Caco-2 (cell line): ENCODE measurements around the gene RASIP1. TPM values are rescaled to one million over a fixed set of nuclear protein-coding genes. Genes with fewer than 3 reads are reported as not detected.
A peak's percentile ranks its signal among the peaks of the same experiment; 100 is the strongest.

Source experiments
- BruUV-seq: library from RNA; stranded (reverse); fragments of 400-500 nt; replicated peaks from 2 replicates; lab custom pipeline; 2021; lab: Mats Ljungman, UMichigan
- CTCF ChIA-PET: fragments of 300-600 bp; sonication (Branson Sonifier 250); formaldehyde crosslinking; loops from one replicate; lab custom pipeline; 2022; ENCODE audit warnings: antibody characterized with exemption; lab: Charles Lee
- POLR2A ChIA-PET: fragments of 300-600 bp; sonication (Branson Sonifier 250); formaldehyde crosslinking; loops from one replicate; lab custom pipeline; 2022; ENCODE audit warnings: antibody characterized with exemption; lab: Charles Lee
- DNase-seq, 2 experiments: peaks; one replicate each; pipeline versions ENCODE4 v3.0.0 to v3.0.0-alpha.2; 2020 to 2022
- H3K27me3 ChIP-seq: replicated peaks from 2 replicates; pipeline ENCODE4 v1.6.0; 2011; ENCODE audit warnings: low read length; ENCODE audit not compliant: control insufficient read depth, insufficient read depth
- H3K36me3 ChIP-seq: 2 replicates; pipeline ENCODE4 v1.5.1; 2011; ENCODE audit warnings: low read length; ENCODE audit not compliant: control insufficient read depth, insufficient read depth
- H3K4me1 ChIP-seq: fragments of 250-450 bp; sonication (Bioruptor Pico); 2 replicates; pipeline ENCODE4 v1.5.1; 2020; ENCODE audit warnings: mild to moderate bottlenecking
- H3K4me3 ChIP-seq: 2 replicates; pipeline ENCODE4 v1.5.1; 2011; ENCODE audit warnings: low read depth, mild to moderate bottlenecking, control low read depth, low read length
- H3K9me3 ChIP-seq: fragments of 250-450 bp; sonication (Bioruptor Pico); 2 replicates; pipeline ENCODE4 v1.5.1; 2020; ENCODE audit warnings: mild to moderate bottlenecking, moderate library complexity
- H3K27ac Mint-ChIP-seq: one replicate; pipeline ENCODE4 v1.8.0; 2022; ENCODE audit warnings: mixed read lengths; ENCODE audit not compliant: unreplicated experiment
- H3K27me3 Mint-ChIP-seq: one replicate; pipeline ENCODE4 v1.8.0; 2022; ENCODE audit warnings: mixed read lengths; ENCODE audit not compliant: insufficient read depth, unreplicated experiment
- H3K36me3 Mint-ChIP-seq: one replicate; pipeline ENCODE4 v1.8.0; 2022; ENCODE audit warnings: mild to moderate bottlenecking, mixed read lengths; ENCODE audit not compliant: insufficient read depth, unreplicated experiment
- H3K4me1 Mint-ChIP-seq: one replicate; pipeline ENCODE4 v1.8.0; 2022; ENCODE audit warnings: low read depth, mixed read lengths; ENCODE audit not compliant: unreplicated experiment
- H3K4me3 Mint-ChIP-seq: one replicate; pipeline ENCODE4 v1.8.0; 2022; ENCODE audit warnings: mild to moderate bottlenecking, moderate library complexity, mixed read lengths; ENCODE audit not compliant: unreplicated experiment
- H3K9me3 Mint-ChIP-seq: one replicate; pipeline ENCODE4 v1.8.0; 2022; ENCODE audit warnings: mixed read lengths; ENCODE audit not compliant: unreplicated experiment
- CTCF ChIP-seq, 2 experiments: fragments of 200-600 bp in 1 of 2; IDR thresholded peaks; 1 replicate in 1 of 2; 2 replicates in 1 of 2; pipeline versions ENCODE4 v1.5.1 to v1.8.0; 2011 to 2022; ENCODE audit warnings: antibody characterized with exemption in 1 of 2, control low read depth in 1 of 2, inconsistent platforms in 1 of 2, low read depth in 1 of 2, low read length in 1 of 2, mild to moderate bottlenecking in 1 of 2, moderate library complexity in 1 of 2; ENCODE audit not compliant: insufficient read depth in 1 of 2, severe bottlenecking in 1 of 2, unreplicated experiment in 1 of 2
- intact Hi-C: fragments of 100-400 bp; cut with micrococcal nuclease; formaldehyde crosslinking; loops from one replicate; pipeline ENCODE4 v1.10.0; 2022; ENCODE audit not compliant: unreplicated experiment
- total RNA-seq: library from RNA; stranded (reverse); gene quantifications from 2 replicates; pipeline ENCODE4 v1.2.3, GENCODE V29; 2022

RASIP1 gene
- total RNA-seq, 1 experiment from 2014 or later, result 5.9 TPM

GRCh38 chr19:48749571-48750198, 9.3 kb upstream of the RASIP1 start:
- Mint-ChIP-seq H3K9me3 (no peaks in the 10 kb centered on the region), H3K27ac (no peak overlapping the region), H3K27me3 (no peaks in the 10 kb centered on the region), H3K36me3 (peaks cover 50% of the 10 kb centered on the region), H3K4me3 (peak overlapping the region; percentile 89), H3K4me1 (peaks cover 26% of the 10 kb centered on the region)
- Histone ChIP-seq H3K9me3 (no peaks in the 10 kb centered on the region), H3K36me3 (no peaks in the 10 kb centered on the region), H3K27me3 (no peaks in the 10 kb centered on the region), H3K4me1 (peaks cover 15% of the 10 kb centered on the region), H3K4me3 (no peak overlapping the region)
- ChIA-PET CTCF (no interaction called here), POLR2A (no interaction called here)
- BruUV-seq, result no TSS peak
- no peak for DNase-seq
- intact Hi-C loops, result no loop called here
- no peak for TF ChIP-seq CTCF (IDR thresholded peaks at IDR 0.05; ENCODE audit: insufficient read depth in 1 of 2, low read depth in 1 of 2, low read length in 1 of 2, severe bottlenecking in 1 of 2, unreplicated experiment in 1 of 2)

DNA sequence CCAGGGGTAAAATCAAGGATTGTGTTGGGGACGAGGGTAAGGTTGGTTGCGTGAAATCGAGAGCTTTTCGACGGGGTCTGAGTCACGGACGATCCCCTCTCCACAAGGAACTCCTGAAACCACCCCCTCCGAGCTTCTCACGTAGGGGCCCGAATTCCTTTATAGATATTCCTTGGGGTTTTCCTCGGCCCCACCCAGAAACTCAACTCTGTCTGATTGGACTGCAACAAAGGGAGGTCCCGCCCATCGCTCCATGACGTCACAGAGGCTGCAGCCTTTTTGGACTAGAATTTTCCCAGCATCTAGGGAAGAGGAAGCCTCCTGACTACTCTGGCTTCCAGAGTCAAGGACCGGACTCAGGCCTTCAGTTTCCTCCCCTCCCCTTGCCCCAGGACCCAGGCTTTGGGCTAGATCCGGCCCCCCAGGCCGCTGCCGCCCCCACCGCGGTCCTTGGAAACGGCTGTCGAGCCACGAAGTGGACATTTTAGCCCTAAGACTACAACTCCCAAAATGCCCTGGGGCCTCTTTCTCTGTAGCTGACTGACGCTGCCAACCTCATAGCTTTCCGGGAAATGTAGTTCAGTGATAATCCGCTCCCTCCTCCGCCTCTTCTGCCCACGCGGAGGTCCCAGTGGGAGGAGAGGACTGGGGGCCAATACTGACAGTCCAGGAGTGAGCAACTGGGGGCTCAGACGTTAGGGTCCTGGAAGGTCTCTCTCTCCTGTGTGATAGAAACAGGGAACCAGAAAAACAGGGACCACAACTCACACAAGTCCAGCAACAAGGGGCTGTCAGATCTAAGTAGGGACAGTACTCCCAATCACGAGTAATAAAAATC, 6.5 kb upstream of the RASIP1 start, which contains the start of gene IZUMO1:
TSS of gene IZUMO1 (minus strand) at position 172 of the 838 bp plus-strand sequence. CDS start 1,050 bp downstream, outside the sequence.
- H3K27ac Mint-ChIP-seq, result no peak within 1 kb of the TSS
- CTCF ChIA-PET, result no interaction called here
- DNase-seq, result no peak
- H3K9me3 Mint-ChIP-seq, result no peaks in the 10 kb centered on the region
- H3K4me1 Mint-ChIP-seq, result peaks cover 8% of the 10 kb centered on the region
- no TSS peak for BruUV-seq
- no peaks in the 10 kb centered on the region for H3K27me3 Mint-ChIP-seq
- peaks cover 47% of the 10 kb centered on the region for H3K36me3 Mint-ChIP-seq
- Histone ChIP-seq H3K36me3 (no peaks in the 10 kb centered on the region), H3K4me3 (no peak within 1 kb of the TSS), H3K9me3 (no peaks in the 10 kb centered on the region), H3K27me3 (no peaks in the 10 kb centered on the region), H3K4me1 (no peaks in the 10 kb centered on the region; the same call in none of the 2 replicates)
- intact Hi-C loops, result no loop called here
- no peak within 1 kb of the TSS for H3K4me3 Mint-ChIP-seq
- POLR2A ChIA-PET, result no interaction called here
- TF ChIP-seq CTCF (IDR thresholded peaks at IDR 0.05; ENCODE audit: insufficient read depth in 1 of 2, low read depth in 1 of 2, low read length in 1 of 2, severe bottlenecking in 1 of 2, unreplicated experiment in 1 of 2), result no peak

DNA sequence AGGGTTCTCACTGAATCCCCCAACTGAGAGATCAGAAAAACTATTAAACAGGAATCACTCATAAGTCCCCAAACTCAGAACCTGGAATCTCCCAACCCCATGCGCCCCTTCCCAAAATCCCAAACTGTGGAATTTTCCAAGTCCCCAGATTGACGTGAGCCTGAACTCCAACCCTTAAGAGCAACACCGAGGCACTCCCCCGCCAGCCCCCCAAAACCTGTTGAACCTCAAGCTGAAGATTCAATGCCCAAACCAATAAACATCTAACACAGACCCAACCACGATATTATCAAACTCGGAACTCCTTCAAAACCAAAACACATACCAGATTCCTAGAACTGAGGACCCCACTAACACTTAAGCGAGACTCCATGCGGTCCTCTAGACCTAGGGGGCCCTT, 5.7 kb upstream of the RASIP1 start:
- H3K9me3 Mint-ChIP-seq, result no peaks in the 10 kb centered on the region
- H3K27me3 Mint-ChIP-seq, result no peaks in the 10 kb centered on the region
- POLR2A ChIA-PET, result no interaction called here
- peaks cover 53% of the 10 kb centered on the region for H3K36me3 Mint-ChIP-seq
- CTCF ChIA-PET, result no interaction called here
- Histone ChIP-seq H3K9me3 (no peaks in the 10 kb centered on the region), H3K4me3 (no peak overlapping the region), H3K27me3 (no peaks in the 10 kb centered on the region), H3K36me3 (no peaks in the 10 kb centered on the region), H3K4me1 (peaks cover 7% of the 10 kb centered on the region)
- no peak overlapping the region for H3K27ac Mint-ChIP-seq
- BruUV-seq, result no TSS peak
- no peak overlapping the region for H3K4me3 Mint-ChIP-seq
- no peak for DNase-seq
- peaks cover 10% of the 10 kb centered on the region for H3K4me1 Mint-ChIP-seq
- no peak for TF ChIP-seq CTCF (IDR thresholded peaks at IDR 0.05; ENCODE audit: insufficient read depth in 1 of 2, low read depth in 1 of 2, low read length in 1 of 2, severe bottlenecking in 1 of 2, unreplicated experiment in 1 of 2)
- intact Hi-C loops, result no loop called here
